ENCODE data around the gene AGMO.

- TF ChIP-seq CTCF (IDR thresholded peaks at IDR 0.05) (no peak), POLR2AphosphoS5 (IDR thresholded peaks at IDR 0.05) (no peak), POLR2A (IDR thresholded peaks at IDR 0.05) (no peak)
Measured at GRCh38 chr7:15174485-15174884, 387.3 kb downstream of the AGMO start.
